SW 1271 (cell line): ENCODE data around the gene GSC.
"Not testable (repeated sequence)": the region's sequence is repeated elsewhere in the genome, so short reads cannot be mapped to it uniquely, and the experiment has no call there.

Experiments
- DNase-seq, 2 experiments: peaks; one replicate each; lab custom pipeline; 2025; lab: John Stamatoyannopoulos, UW

GSC gene

DNA sequence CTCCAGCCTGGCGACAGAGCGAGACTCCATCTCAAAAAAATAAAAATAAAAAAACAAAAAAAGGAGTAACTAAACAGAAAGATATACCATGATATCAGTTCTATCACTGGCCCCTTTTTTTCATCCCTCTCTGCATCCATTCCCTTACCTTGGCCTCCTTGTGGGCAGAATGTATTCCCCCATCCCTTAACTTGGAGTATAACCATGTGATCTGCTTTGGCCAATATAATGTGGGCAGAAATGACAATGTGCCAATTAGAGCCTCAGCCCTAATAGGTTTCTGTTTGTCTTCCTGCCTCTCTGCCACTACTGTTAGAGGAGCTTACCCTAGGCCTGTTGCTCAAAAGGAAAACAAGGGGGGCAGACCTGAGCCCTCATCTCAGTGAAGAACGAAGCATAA is 23.8 kb downstream of the GSC start:
- DNase-seq, result no peak

- DNase-seq, result no peak
Measured at GRCh38 chr14:94738751-94739150, 31.2 kb downstream of the GSC start.

DNA sequence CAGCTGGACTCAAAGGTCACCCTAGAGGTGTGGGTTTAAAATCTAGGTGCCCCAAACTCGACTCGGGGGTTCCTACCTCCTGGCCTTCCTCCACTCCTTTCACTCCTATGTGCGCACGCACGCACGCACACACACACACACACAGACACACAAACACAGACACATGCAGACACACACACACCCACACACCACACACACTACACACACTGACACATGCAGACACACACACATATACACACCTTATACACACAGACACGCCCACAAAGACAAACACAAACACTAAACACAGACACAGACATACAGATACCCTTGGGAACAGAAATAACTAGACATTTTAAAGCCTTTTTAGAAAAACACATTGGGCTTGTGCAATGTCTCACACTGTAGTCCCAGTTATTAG is 31.8 kb downstream of the GSC start:
- no peak for DNase-seq

DNA sequence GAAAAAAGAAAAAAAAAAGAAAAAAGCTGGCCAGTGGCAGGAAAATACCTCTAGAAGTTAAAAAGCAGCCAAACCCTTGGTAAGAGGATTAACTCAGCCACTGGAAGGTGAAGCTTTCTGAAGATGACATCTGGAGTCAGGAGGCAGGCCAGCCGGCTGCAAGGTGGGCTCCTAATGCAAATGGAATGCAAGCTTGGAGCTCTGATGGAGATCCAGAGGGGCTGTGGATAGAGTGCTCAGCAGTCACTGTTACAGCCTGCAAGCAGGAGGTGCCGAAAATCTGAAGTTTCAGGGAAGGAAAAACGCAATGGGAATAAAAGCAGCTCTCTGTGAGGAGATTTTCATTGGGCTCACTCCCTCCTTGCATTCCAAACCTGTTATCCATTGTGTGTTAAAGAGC is 41.0 kb downstream of the GSC start:
- DNase-seq, result no peak

DNA sequence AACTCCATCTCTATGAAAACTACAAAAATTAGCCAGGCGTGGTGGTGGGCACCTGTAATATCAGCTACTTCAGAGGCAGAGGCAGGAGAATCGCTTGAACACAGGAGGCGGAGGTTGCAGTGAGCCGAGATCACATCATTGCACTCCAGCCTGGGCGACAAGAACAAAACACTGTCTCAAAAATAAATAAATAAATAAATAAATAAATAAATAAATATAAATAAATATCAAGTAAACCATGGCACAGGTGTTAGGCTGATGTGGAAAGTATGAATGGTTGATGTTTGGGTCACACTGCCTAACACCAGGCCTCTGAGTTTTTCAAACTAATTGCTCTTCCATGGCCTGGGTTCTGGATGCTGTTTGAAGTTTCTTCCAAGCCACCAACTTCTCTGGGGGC is 41.5 kb downstream of the GSC start:
- DNase-seq, result not testable (repeated sequence)

- DNase-seq, result not testable (repeated sequence)
Measured at GRCh38 chr14:94726649-94727048, 43.3 kb downstream of the GSC start.

- DNase-seq, result no peak
Measured at GRCh38 chr14:94724993-94725392, 44.9 kb downstream of the GSC start.

GRCh38 chr14:94722397-94722796 is 47.5 kb downstream of the GSC start:
- DNase-seq, result no peak
